ENCODE measurements around the gene OSBPL5.

- TF ChIP-seq CTCF (conservative IDR thresholded peaks at IDR 0.05; ENCODE audit: low read length) (no peak), EZH2phosphoT487 (IDR thresholded peaks at IDR 0.05; ENCODE audit: borderline replicate concordance, low read depth, low read length) (no peak)
These were observed 32.3 kb downstream of the OSBPL5 start for GRCh38 chr11:3132831-3133260.

Data from OCI-LY7 (cell line).